ENCODE data around the gene SHLD2.
"Not testable (repeated sequence)": the region's sequence is repeated elsewhere in the genome, so short reads cannot be mapped to it uniquely, and the experiment has no call there.

DNA sequence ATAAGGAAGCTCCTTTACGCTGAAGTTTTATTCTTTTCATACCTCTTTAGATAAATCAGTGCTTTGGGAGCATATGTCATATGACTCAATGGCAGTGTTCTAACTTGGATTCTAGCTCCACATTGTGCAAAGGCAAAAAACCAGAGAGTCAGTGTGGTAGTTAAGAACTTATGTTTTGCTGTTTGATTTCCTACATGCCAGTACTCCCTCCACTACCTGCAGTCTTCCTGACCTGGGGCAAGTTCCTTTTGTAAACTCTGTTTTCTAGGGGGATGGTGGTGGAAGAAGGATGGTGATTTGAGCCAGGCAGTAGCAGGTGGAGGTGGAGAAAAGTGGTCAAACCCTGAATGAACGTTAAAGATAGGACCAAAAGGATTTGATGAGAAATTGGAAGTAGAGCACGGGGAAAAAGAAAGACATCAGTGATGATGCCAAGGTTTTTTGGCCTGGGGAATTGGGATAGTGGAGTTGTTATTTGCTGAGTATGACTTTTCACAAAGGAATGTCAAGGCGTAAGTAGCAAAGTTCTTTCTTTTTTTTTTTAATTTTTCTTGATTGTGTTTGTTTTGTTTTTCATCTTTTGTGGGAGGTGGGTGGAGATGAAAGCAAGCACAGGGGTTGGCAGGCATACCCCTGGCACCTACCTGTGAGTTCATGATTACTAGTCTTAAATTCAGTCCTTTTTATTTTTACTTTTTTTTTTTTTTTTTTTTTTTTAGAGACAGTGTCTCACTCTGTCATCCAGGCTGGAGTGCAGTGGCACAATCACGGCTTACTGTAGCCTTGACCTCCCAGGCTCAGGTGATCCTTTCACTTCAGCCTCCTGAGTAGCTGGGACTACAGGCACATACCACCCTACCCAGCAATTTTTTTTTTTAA lies 47.5 kb downstream of the SHLD2 start:
- TF ChIP-seq CTCF, POLR2A (IDR thresholded peaks at IDR 0.05): not testable (repeated sequence)

Measured in uterus (tissue), 2 donors.